HepG2 (cell line): ENCODE results near the gene SH3GLB2. TPM values are rescaled to one million over a fixed set of nuclear protein-coding genes. Genes with fewer than 3 reads are reported as not detected.

Experiments used
- ATAC-seq: fragments of 200-7000 bp; cut with Tn5 transposase; 3 replicates; pipeline ENCODE4 v1.9.1; 2020; ENCODE audit warnings: mild to moderate bottlenecking, moderate library complexity
- BruUV-seq: library from RNA; stranded (reverse); fragments of 400-500 nt; replicated peaks from 2 replicates; lab custom pipeline; 2021; lab: Mats Ljungman, UMichigan
- CTCF ChIA-PET: fragments of 300-600 bp; formaldehyde crosslinking; extraction: SDS; loops from one replicate; lab custom pipeline; 2021; ENCODE audit warnings: low total read pairs, inconsistent platforms, low intra/inter-chr PET ratio; lab: Yijun Ruan, JAX
- POLR2A ChIA-PET: fragments of 350-600 bp; sonication (Branson Sonifier 250); formaldehyde crosslinking; loops from one replicate; lab custom pipeline; 2020; ENCODE audit warnings: antibody characterized with exemption, inconsistent platforms; lab: Yijun Ruan, JAX
- DNase-seq: peaks from one replicate; pipeline ENCODE4 v3.0.0-alpha.2; 2015; ENCODE audit warnings: low spot score
- FAIRE-seq: peaks from 3 replicates; lab custom pipeline; 2011; peaks lifted over from hg19 to GRCh38; lab: Jason Lieb, UNC
- H2AFZ ChIP-seq: one replicate; pipeline ENCODE4 v1.6.1; 2011; ENCODE audit warnings: low read length, inconsistent platforms
- H3K27ac ChIP-seq: fragments of 300-600 bp; 3 replicates; pipeline ENCODE4 v1.8.0; 2011; ENCODE audit warnings: mixed run types, mild to moderate bottlenecking, mixed read lengths, low read length, inconsistent platforms; ENCODE audit not compliant: insufficient read depth; ENCODE audit errors: extremely low read length
- H3K27me3 ChIP-seq, 2 experiments: fragments of 200-600 bp in 1 of 2; 2 replicates in 1 of 2; 3 replicates in 1 of 2; pipeline versions ENCODE4 v1.6.0 to v1.8.0; 2011; ENCODE audit warnings: low read length in 2 of 2, mild to moderate bottlenecking in 2 of 2, moderate library complexity in 2 of 2, inconsistent platforms in 1 of 2; ENCODE audit not compliant: insufficient read depth in 2 of 2, control insufficient read depth in 1 of 2
- H3K36me3 ChIP-seq, 2 experiments: fragments of 200-600 bp in 1 of 2; replicated peaks in 1 of 2; 2 replicates in 1 of 2; 3 replicates in 1 of 2; pipeline versions ENCODE4 v1.5.1 to v1.8.0; 2011; ENCODE audit warnings: low read length in 2 of 2, inconsistent platforms in 1 of 2; ENCODE audit not compliant: insufficient read depth in 2 of 2, control insufficient read depth in 1 of 2
- H3K4me1 ChIP-seq: 2 replicates; pipeline ENCODE4 v1.5.1; 2012; ENCODE audit warnings: low read length, inconsistent platforms; ENCODE audit not compliant: insufficient read depth
- H3K4me2 ChIP-seq: 2 replicates; pipeline ENCODE4 v1.6.0; 2011; ENCODE audit warnings: low read depth, low read length, inconsistent platforms
- H3K4me3 ChIP-seq, 3 experiments: fragments of 200-600 bp in 1 of 3; sonication (generic), shearing (Covaris generic) in 1 of 3; replicated peaks in 1 of 3; 2 replicates each; pipeline ENCODE4 v1.5.1; 2011 to 2016; ENCODE audit warnings: low read length in 3 of 3, inconsistent platforms in 2 of 3, low read depth in 2 of 3, mild to moderate bottlenecking in 2 of 3, control low read depth in 1 of 3, mixed read lengths in 1 of 3; ENCODE audit not compliant: insufficient read depth in 1 of 3
- H3K79me2 ChIP-seq: one replicate; pipeline ENCODE4 v1.6.1; 2011; ENCODE audit warnings: low read length, inconsistent platforms; ENCODE audit not compliant: insufficient read depth
- H3K9ac ChIP-seq: 2 replicates; pipeline ENCODE4 v1.6.0; 2011; ENCODE audit warnings: mild to moderate bottlenecking, low read depth, low read length, inconsistent platforms; ENCODE audit not compliant: insufficient read depth
- H3K9me3 ChIP-seq: 2 replicates; pipeline ENCODE4 v1.5.1; 2012; ENCODE audit warnings: mild to moderate bottlenecking, low read length
- H4K20me1 ChIP-seq: 2 replicates; pipeline ENCODE4 v1.6.0; 2011; ENCODE audit warnings: inconsistent platforms, mild to moderate bottlenecking, low read length, moderate library complexity; ENCODE audit not compliant: insufficient read depth
- MLLT10 ChIP-seq: sonication (generic); formaldehyde crosslinking; IDR thresholded peaks from 2 replicates; pipeline ENCODE4 v1.4.0; 2020; ENCODE audit warnings: missing genetic modification reagents
- POLR2AphosphoS2 ChIP-seq: IDR thresholded peaks from 2 replicates; pipeline ENCODE4 v1.6.1; 2011; ENCODE audit warnings: low read depth, low read length, improper control_type of control experiment
- RBAK ChIP-seq: sonication (generic); formaldehyde crosslinking; IDR thresholded peaks from 2 replicates; pipeline ENCODE4 v1.5.1; 2020; ENCODE audit warnings: mild to moderate bottlenecking, missing genetic modification reagents
- REPIN1 ChIP-seq: sonication (generic); formaldehyde crosslinking; IDR thresholded peaks from 2 replicates; pipeline ENCODE4 v1.8.0; 2022; ENCODE audit warnings: missing genetic modification reagents, low read depth, mild to moderate bottlenecking, borderline replicate concordance
- ZNF292 ChIP-seq: sonication (generic); formaldehyde crosslinking; IDR thresholded peaks from 2 replicates; pipeline ENCODE4 v1.8.1; 2022; ENCODE audit warnings: mild to moderate bottlenecking, low read depth, missing genetic modification reagents, borderline replicate concordance
- ZNF501 ChIP-seq: sonication (generic); formaldehyde crosslinking; IDR thresholded peaks from 2 replicates; pipeline ENCODE4 v1.5.1; 2020; ENCODE audit warnings: mild to moderate bottlenecking, moderate library complexity, missing genetic modification reagents
- ZNF614 ChIP-seq: IDR thresholded peaks from 2 replicates; pipeline ENCODE4 v1.6.1; 2018; ENCODE audit warnings: missing biosample characterization, missing genetic modification reagents, inconsistent platforms, borderline replicate concordance
- WGBS: methylation state at CpG from one replicate; pipeline ENCODE4 v1.1.6; 2017; ENCODE audit warnings: low lambda C conversion rate; 5-methylcytosine and 5-hydroxymethylcytosine counted together
- in situ Hi-C: cut with HindIII; loops from 2 replicates; pipeline ENCODE4 v1.10.0; 2017; ENCODE audit warnings: low pct_unique_long_range_greater_than_20kb; ENCODE audit not compliant: extremely low pct_ligation_motif_present
- intact Hi-C: fragments of 100-400 bp; cut with micrococcal nuclease; formaldehyde crosslinking; loops from one replicate; pipeline ENCODE4 v1.10.0; 2022; ENCODE audit not compliant: unreplicated experiment
- polyA plus RNA-seq, 8 experiments: library from polyadenylated mRNA; depleted of rRNA in 3 of 8; stranded (reverse) in 7 of 8; unstranded in 1 of 8; fragments of >200 nt; fragmentation: Illumina TruSeq in 4 of 8; extraction: Trizol in 4 of 8; gene quantifications; 2 replicates each; pipeline versions ENCODE4 v1.2.1 to v1.2.3, GENCODE V29; 2011 to 2016; ENCODE audit warnings: low read depth in 4 of 8, missing spikeins in 1 of 8, mixed read lengths in 1 of 8; ENCODE audit not compliant: insufficient read depth in 1 of 8
- total RNA-seq, 5 experiments: library from RNA; depleted of rRNA; stranded (reverse); fragments of >200 nt; fragmentation: Illumina TruSeq; extraction: Trizol; gene quantifications; 2 replicates each; pipeline ENCODE4 v1.2.3, GENCODE V29; 2016; ENCODE audit warnings: low read depth in 1 of 5
- TF ChIP-seq, protein P1 (sequence below): conservative IDR thresholded peaks from 2 replicates; pipeline ENCODE4 v1.6.1; 2018; ENCODE audit warnings: missing genetic modification reagents
- TF ChIP-seq, protein P2 (sequence below): sonication (generic); formaldehyde crosslinking; IDR thresholded peaks from 2 replicates; pipeline ENCODE4 v1.4.0; 2020; ENCODE audit warnings: missing genetic modification reagents, borderline replicate concordance

Gene SH3GLB2
- total and polyA plus RNA-seq, 2 of the 13 experiments (the other 11 are each of a cell fraction or from before 2014, with no cell fraction given) = 24.0 to 40.6 TPM

DNA sequence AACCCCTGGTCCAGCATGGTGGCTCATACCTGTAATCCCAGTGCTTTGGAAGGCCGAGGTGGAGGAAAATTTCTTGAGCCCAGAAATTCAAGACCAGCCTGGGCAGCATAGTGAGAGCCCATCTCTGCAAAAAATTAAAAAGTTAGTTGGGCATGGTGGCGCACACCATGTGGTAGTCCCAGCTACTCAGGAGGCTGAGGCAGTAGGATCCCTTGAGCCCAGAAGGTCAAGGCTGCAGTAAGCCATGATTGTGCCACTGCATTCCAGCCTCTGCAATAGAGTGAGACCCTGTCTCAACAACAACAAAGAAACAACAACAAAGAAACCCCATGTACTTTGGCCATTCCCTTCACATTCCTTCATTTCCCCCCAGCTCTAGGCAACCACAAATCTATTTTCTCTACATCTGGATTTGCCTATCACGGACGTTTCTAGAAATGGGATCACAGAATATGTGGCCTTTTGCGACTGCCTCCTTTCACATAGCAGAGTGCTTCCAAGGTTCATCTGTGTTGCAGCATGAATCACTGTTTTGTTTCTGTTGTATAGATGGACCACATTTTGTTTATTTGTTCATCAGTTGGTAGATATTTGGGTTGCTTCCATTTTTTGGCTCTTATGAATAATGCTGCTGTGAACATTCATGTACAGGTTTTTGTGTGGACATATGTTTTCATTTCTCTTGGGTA is 26.2 kb upstream of the SH3GLB2 start:
- Histone ChIP-seq H3K27ac (no peak overlapping the region), H2AFZ (no peak overlapping the region), H3K4me1 (peaks cover 20% of the 10 kb centered on the region), H3K79me2 (no peaks in the 10 kb centered on the region), H3K27me3 (no peaks in the 10 kb centered on the region), H3K36me3 (peaks cover 0 to 9% of the 10 kb centered on the region in 2 experiments; a peak in 3 of 5 replicates), H3K9ac (no peak overlapping the region), H3K4me2 (no peak overlapping the region), H4K20me1 (no peaks in the 10 kb centered on the region), H3K9me3 (no peaks in the 10 kb centered on the region), H3K4me3 (no peak overlapping the region)
- ChIA-PET CTCF (no interaction called here), POLR2A (interaction anchor here (0.6 kb wide), 1 partner anchor 9 kb away, joined by 4 read pairs; no protein-coding TSS in a partner anchor)
- BruUV-seq = no TSS peak
- ATAC-seq = no peak
- WGBS = 72% methylated on average over 4 of the region's 5 CpGs
- FAIRE-seq = no peak
- in situ Hi-C loops = no loop called here
- TF ChIP-seq, protein P1, sequence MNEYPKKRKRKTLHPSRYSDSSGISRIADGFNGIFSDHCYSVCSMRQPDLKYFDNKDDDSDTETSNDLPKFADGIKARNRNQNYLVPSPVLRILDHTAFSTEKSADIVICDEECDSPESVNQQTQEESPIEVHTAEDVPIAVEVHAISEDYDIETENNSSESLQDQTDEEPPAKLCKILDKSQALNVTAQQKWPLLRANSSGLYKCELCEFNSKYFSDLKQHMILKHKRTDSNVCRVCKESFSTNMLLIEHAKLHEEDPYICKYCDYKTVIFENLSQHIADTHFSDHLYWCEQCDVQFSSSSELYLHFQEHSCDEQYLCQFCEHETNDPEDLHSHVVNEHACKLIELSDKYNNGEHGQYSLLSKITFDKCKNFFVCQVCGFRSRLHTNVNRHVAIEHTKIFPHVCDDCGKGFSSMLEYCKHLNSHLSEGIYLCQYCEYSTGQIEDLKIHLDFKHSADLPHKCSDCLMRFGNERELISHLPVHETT (CRISPR knock-in tag) = no peak
- no peak for DNase-seq
- intact Hi-C loops = no loop called here

DNA sequence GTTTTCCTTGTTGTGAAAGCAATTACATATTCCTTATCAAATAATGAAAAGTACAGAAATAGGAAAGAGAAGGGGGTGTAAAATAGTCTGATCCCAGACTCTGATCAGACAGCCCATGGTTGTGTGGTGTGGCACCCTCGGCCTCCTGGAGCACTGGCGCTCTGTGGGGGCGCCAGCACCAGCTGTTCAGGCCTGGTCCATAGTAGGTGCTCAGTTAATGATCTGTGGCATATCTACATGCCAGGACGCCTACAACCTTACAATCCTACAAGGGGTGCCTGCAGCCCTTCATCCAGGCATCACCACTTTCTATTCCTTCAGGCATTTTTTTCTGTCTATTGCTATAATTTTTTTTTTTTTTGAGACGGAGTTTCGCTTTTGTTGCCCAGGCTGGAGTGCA is 24.9 kb upstream of the SH3GLB2 start:
- Histone ChIP-seq H3K36me3 (peaks cover 0 to 20% of the 10 kb centered on the region in 2 experiments; a peak in 3 of 5 replicates), H3K4me2 (no peak overlapping the region), H3K9me3 (no peaks in the 10 kb centered on the region), H3K4me3 (no peak overlapping the region), H2AFZ (no peak overlapping the region), H3K79me2 (no peaks in the 10 kb centered on the region), H3K4me1 (peaks cover 10% of the 10 kb centered on the region), H3K9ac (no peak overlapping the region), H3K27ac (no peak overlapping the region), H3K27me3 (no peaks in the 10 kb centered on the region), H4K20me1 (no peaks in the 10 kb centered on the region)
- in situ Hi-C loops = no loop called here
- DNase-seq = no peak
- TF ChIP-seq, protein P2, sequence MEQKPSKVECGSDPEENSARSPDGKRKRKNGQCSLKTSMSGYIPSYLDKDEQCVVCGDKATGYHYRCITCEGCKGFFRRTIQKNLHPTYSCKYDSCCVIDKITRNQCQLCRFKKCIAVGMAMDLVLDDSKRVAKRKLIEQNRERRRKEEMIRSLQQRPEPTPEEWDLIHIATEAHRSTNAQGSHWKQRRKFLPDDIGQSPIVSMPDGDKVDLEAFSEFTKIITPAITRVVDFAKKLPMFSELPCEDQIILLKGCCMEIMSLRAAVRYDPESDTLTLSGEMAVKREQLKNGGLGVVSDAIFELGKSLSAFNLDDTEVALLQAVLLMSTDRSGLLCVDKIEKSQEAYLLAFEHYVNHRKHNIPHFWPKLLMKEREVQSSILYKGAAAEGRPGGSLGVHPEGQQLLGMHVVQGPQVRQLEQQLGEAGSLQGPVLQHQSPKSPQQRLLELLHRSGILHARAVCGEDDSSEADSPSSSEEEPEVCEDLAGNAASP = no peak
- TF ChIP-seq ZNF614 (CRISPR knock-in tag) (no peak), RBAK (no peak), ZNF292 (CRISPR knock-in tag) (no peak), MLLT10 (CRISPR knock-in tag) (no peak), ZNF501 (CRISPR knock-in tag) (no peak), REPIN1 (CRISPR knock-in tag) (no peak), POLR2AphosphoS2 (no peak)
- intact Hi-C loops = loop anchor here (2.0 kb wide), 1 partner anchor 50 kb away; no protein-coding TSS in a partner anchor
- ATAC-seq = no peak
- ChIA-PET POLR2A (no interaction called here), CTCF (no interaction called here)
- whole genome bisulfite sequencing = 97% methylated on average over 6 of the region's 6 CpGs
- BruUV-seq = no TSS peak
- FAIRE-seq = no peak
